HG03066 (cell line): ENCODE measurements around the gene IFI27.
"Not testable (repeated sequence)": the region's sequence is repeated elsewhere in the genome, so short reads cannot be mapped to it uniquely, and the experiment has no call there.

Source experiments
- ATAC-seq: cut with Tn5 transposase; IDR thresholded peaks from one replicate; pipeline ENCODE4 v1.9.1; 2021; ENCODE audit warnings: low read depth; ENCODE audit not compliant: unreplicated experiment

The IFI27 gene

GRCh38 chr14:94144765-94145164 lies 34.2 kb downstream of the IFI27 start:
- ATAC-seq, result no peak

- ATAC-seq, result no peak
These were observed 35.5 kb downstream of the IFI27 start for GRCh38 chr14:94145902-94146527.

DNA sequence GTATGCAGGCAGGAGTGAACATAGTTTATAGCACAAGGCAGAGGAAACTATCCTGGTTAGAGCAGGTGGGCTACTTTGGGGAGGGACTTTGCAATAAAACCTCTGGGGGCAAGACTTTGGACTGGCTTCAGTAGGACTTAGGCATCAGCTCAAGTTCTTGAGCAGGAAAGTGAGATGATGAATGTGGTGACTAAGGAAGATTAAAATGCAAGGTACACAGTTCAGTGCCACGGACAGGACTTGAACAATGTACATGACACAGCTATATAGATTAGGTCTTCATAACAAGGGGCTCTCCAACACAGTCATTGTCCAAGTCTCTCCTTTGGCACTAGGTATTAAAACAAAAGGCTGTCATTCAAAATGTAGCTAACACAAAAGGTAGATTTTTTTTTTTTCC lies 42.1 kb downstream of the IFI27 start:
- ATAC-seq, result no peak

- no peak for ATAC-seq
These were observed 43.3 kb downstream of the IFI27 start for GRCh38 chr14:94153750-94154342.

DNA sequence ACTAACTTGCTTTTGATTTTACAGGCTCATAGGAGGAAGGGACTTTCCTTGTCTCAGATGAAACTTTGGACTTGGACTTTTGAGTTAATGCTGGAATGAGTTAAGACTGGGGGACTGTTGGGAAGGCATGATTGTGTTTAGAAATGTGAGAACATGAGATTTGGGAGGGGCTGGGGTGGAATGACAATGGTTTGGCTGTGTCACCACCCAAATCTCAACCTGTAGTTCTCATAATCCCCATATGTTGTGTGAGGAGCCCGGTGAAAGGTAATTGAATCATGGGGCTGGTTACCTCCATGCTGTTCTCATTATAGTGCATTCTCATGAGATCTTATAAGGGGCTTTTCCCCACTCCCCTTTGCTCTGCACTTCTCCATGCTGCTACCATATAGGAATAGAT lies 45.6 kb downstream of the IFI27 start:
- ATAC-seq, result not testable (repeated sequence)

- no peak for ATAC-seq
These were observed 46.7 kb downstream of the IFI27 start for GRCh38 chr14:94157197-94157596.

DNA sequence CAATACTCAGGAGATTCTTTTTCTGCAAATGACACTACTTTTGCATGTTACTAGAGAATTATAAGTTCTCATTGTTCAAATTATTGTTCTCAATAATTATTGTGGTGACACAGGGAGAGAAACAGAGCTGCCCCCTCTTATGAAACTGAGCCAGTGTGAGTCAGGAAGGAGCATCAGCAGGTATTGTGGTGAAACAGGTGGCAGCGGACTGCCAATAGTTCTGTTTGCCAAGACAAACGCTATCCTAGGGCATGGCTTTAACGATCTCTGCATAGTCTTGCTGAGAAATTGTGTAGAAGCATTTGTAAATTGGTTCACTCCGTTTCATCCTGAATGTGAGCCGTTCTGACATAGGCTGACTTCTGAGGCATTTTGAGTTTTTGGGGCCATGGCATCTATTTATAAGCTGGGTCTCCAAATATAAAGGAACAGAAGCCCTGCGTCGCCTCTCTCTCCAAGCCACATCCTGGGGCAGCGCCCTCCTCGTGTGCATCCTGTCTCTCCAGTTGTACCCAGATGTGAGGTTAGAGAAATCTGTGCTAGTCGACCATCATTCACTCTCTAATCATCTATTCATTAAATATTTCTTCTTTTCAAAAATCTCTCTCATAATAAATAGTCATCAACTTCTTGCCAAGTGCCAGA lies 47.8 kb downstream of the IFI27 start:
- ATAC-seq, result no peak

DNA sequence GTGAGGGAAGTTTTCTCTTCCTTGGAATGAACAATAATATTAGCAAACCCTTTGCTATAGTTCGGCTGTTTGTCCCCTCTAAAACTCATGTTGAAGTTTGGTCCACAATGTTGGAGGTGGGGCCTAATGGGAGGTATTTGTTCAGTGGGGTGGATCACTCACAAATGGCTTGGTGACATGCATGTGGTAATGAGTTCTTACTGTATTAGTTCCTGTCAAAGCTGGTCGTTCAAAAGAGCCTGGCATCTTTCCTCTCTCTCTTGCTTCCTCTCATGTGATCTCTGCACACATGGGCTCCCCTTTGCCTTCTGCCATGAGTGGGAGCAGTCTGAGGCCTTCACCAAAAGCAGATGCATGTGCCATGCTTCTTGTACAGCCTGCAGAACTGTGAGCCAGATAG lies 50.5 kb downstream of the IFI27 start:
- no peak for ATAC-seq

DNA sequence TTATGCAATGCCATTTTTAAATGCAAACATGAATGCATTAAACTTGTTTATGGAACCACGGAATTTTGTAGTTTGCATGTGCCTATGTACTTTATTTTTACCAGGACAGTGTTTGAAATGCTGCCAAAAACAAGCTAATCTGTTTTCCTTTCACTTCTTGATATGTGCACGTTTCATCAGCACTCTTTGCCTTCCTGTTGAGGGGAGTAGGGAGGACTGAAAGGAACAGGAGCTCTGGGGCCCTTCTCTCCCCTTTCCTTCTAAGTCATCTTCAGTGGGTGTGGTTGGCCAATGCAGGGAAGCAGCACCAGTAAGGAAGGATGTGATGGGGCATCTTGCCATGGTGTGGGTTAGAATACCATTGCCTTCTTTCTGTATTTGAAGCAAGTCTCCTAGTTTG lies 51.4 kb downstream of the IFI27 start:
- ATAC-seq, result no peak

DNA sequence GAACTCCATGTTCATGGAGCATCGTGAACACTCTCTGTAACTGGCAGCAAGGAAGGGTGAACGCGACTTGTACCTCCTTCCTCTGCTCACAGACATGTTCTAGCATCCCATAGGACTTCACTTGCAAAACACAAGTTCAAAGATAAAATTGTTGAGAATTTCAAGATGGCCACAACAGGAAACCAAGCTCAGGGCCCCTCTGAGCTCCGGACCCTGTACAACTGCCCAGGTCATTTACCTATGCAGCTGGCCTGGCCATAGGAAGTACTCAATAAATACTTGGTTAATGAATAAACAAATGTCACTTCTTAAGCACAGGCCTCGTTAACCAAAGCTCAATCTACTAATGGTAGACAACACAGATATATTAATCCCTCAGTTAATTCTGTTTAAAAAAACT lies 51.9 kb downstream of the IFI27 start:
- no peak for ATAC-seq

- no peak for ATAC-seq
These were observed 53.3 kb downstream of the IFI27 start for GRCh38 chr14:94163796-94164195.

DNA sequence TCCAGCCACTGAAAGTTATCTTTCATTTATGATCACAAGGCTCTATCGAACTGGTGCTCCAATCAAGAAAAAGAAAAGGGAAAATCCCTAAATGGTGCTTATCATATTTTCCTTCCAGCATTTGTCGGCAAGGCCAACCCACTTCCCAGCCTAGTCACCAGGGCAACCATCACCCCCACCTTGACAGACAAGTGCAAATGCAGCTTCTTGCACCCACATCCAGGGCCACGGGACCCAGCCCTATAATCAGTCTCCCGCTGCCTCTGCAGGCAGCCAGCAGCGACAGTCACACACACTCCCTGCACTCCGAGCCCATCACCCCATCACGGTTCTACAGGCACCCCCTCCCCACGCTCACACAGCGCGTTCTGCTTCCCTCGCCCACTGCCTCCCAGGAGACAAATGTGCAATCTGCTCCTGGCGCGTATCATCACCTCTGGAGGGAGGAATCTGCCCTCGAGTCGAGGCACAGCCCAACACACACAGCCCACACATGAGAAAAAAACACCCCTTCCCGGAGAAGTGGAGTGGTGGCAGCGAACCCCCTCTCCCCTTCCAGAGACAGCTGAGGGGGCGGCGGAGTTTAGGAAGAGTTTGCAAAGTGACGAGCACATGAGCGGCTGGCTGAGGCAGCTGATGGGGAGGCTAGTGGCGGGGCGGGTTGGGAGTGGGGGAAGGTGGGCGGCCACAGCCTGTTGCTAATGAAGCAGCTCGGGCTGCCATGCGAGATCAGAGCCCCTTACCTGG lies 54.3 kb downstream of the IFI27 start:
- ATAC-seq, result no peak

DNA sequence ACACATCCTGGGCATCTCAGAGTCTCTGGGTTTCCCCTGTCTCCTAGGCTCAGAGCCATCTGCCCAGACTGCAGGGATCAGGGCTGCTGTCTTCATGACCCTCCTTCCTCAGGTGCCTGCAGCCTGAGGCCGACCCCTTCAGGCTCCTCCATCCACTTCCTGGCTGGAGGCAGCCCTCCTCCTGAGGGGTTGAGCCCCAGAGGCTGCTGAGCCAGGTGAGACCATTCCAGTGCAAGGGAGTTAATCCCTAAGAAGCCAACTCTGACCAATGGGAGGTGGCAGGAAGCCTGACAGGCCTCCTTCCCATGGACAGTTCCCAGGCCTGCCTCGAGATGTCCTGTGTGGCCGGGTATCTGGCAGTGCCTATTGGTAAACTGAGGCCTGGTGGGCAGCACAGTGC lies 55.2 kb downstream of the IFI27 start:
- no peak for ATAC-seq
